ENCODE measurements around the gene ZNF79.
"Not testable (repeated sequence)": the region's sequence is repeated elsewhere in the genome, so short reads cannot be mapped to it uniquely, and the experiment has no call there.

Gene ZNF79

GRCh38 chr9:127458921-127459320 lies 34.7 kb downstream of the ZNF79 start:
- DNase-seq = no peak

- no peak for DNase-seq
These were observed 39.2 kb downstream of the ZNF79 start for GRCh38 chr9:127463382-127463781.

GRCh38 chr9:127463911-127464310 lies 39.7 kb downstream of the ZNF79 start:
- DNase-seq = no peak

- not testable (repeated sequence) for DNase-seq
These were observed 42.3 kb downstream of the ZNF79 start for GRCh38 chr9:127466407-127466917.

GRCh38 chr9:127467621-127468020 lies 43.4 kb downstream of the ZNF79 start:
- DNase-seq = no peak

GRCh38 chr9:127470662-127471061 lies 46.5 kb downstream of the ZNF79 start:
- no peak for DNase-seq

GRCh38 chr9:127473501-127473900 lies 49.3 kb downstream of the ZNF79 start:
- DNase-seq = no peak

GRCh38 chr9:127473932-127474331 lies 49.8 kb downstream of the ZNF79 start:
- no peak for DNase-seq

GRCh38 chr9:127474592-127474991 lies 50.4 kb downstream of the ZNF79 start:
- no peak for DNase-seq

GRCh38 chr9:127479507-127480081 lies 55.4 kb downstream of the ZNF79 start:
- DNase-seq = no peak

GRCh38 chr9:127482662-127483061 lies 58.5 kb downstream of the ZNF79 start:
- no peak for DNase-seq

- DNase-seq = no peak
These were observed 61.8 kb downstream of the ZNF79 start for GRCh38 chr9:127485995-127486394.

- DNase-seq = no peak
These were observed 64.8 kb downstream of the ZNF79 start for GRCh38 chr9:127488946-127489345.

- DNase-seq = no peak
These were observed 65.4 kb downstream of the ZNF79 start for GRCh38 chr9:127489471-127490115.

GRCh38 chr9:127490535-127491230 lies 66.5 kb downstream of the ZNF79 start:
- DNase-seq = no peak

GRCh38 chr9:127491516-127491915 lies 67.3 kb downstream of the ZNF79 start:
- DNase-seq = no peak

GRCh38 chr9:127492616-127493015 lies 68.4 kb downstream of the ZNF79 start:
- DNase-seq = no peak

GRCh38 chr9:127493592-127494303 lies 69.6 kb downstream of the ZNF79 start:
- peak in 1 of 2 experiments; percentile 34 for DNase-seq

GRCh38 chr9:127494304-127494702 lies 70.1 kb downstream of the ZNF79 start:
- no peak for DNase-seq
